Panc1 (cell line): Measurements from ENCODE around the gene ARHGAP20. TPM values are rescaled to one million over a fixed set of nuclear protein-coding genes. Genes with fewer than 3 reads are reported as not detected.

Source experiments
- ATAC-seq: fragments of 200-7000 bp; cut with Tn5 transposase; 2 replicates; pipeline ENCODE4 v1.9.1; 2020; ENCODE audit warnings: mild to moderate bottlenecking, moderate library complexity
- BruUV-seq: library from RNA; stranded (reverse); fragments of 400-500 nt; replicated peaks from 2 replicates; lab custom pipeline; 2021; lab: Mats Ljungman, UMichigan
- CTCF ChIA-PET: fragments of 300-600 bp; sonication (Branson Sonifier 250); formaldehyde crosslinking; loops from one replicate; lab custom pipeline; 2022; ENCODE audit warnings: antibody characterized with exemption; lab: Charles Lee
- POLR2A ChIA-PET: fragments of 300-600 bp; sonication (Branson Sonifier 250); formaldehyde crosslinking; loops from one replicate; lab custom pipeline; 2022; ENCODE audit warnings: antibody characterized with exemption; lab: Charles Lee
- DNase-seq: peaks from one replicate; pipeline ENCODE4 v3.0.0-alpha.2; 2010; ENCODE audit warnings: low read depth, low spot score
- H3K27ac ChIP-seq: 2 replicates; pipeline ENCODE4 v1.5.1; 2011; ENCODE audit warnings: mild to moderate bottlenecking, low read length, inconsistent platforms
- H3K27me3 ChIP-seq: fragments of 200-500 bp; sonication (Bioruptor generic); 2 replicates; pipeline ENCODE4 v1.6.0; 2014; ENCODE audit warnings: low read length, inconsistent platforms; ENCODE audit not compliant: control insufficient read depth, insufficient read depth
- H3K36me3 ChIP-seq: fragments of 200-500 bp; sonication (Bioruptor generic); 2 replicates; pipeline ENCODE4 v1.5.1; 2014; ENCODE audit warnings: inconsistent platforms, mild to moderate bottlenecking, low read length, moderate library complexity; ENCODE audit not compliant: control insufficient read depth, insufficient read depth
- H3K4me1 ChIP-seq: 2 replicates; pipeline ENCODE4 v1.5.1; 2011; ENCODE audit warnings: inconsistent platforms, mild to moderate bottlenecking, low read length, moderate library complexity; ENCODE audit not compliant: control insufficient read depth, insufficient read depth
- H3K4me3 ChIP-seq, 2 experiments: 2 replicates each; pipeline ENCODE4 v1.5.1; 2011 to 2012; ENCODE audit warnings: low read depth in 2 of 2, low read length in 2 of 2, mild to moderate bottlenecking in 2 of 2, inconsistent platforms in 1 of 2, moderate library complexity in 1 of 2
- H3K9me3 ChIP-seq: fragments of 200-500 bp; sonication (Bioruptor generic); 2 replicates; pipeline ENCODE4 v1.5.1; 2014; ENCODE audit warnings: low read depth, mild to moderate bottlenecking, inconsistent platforms, low read length, moderate library complexity; ENCODE audit not compliant: control insufficient read depth, insufficient read depth
- CTCF ChIP-seq: fragments of 450-650 bp; IDR thresholded peaks from 2 replicates; pipeline ENCODE4 v1.5.1; 2017; ENCODE audit warnings: mild to moderate bottlenecking
- POLR2AphosphoS5 ChIP-seq: IDR thresholded peaks from 2 replicates; pipeline ENCODE4 v1.6.1; 2012; ENCODE audit warnings: mild to moderate bottlenecking, low read depth, low read length, moderate library complexity
- REST ChIP-seq, 2 experiments: IDR thresholded peaks; 2 replicates each; pipeline ENCODE4 v1.6.1; 2011 to 2012; ENCODE audit warnings: low read depth in 2 of 2, control low read depth in 1 of 2, low read length in 1 of 2, mild to moderate bottlenecking in 1 of 2, moderate library complexity in 1 of 2; ENCODE audit not compliant: insufficient read depth in 1 of 2
- SIN3A ChIP-seq: IDR thresholded peaks from 2 replicates; pipeline ENCODE4 v1.6.1; 2012; ENCODE audit warnings: low read depth, mild to moderate bottlenecking, low read length, moderate library complexity, borderline replicate concordance; ENCODE audit not compliant: insufficient read depth
- TCF7L2 ChIP-seq: IDR thresholded peaks from 2 replicates; pipeline ENCODE4 v1.6.1; 2011; ENCODE audit warnings: mild to moderate bottlenecking, low read depth, low read length, inconsistent platforms
- in situ Hi-C: cut with HindIII; loops from 2 replicates; pipeline ENCODE4 v1.10.0; 2016; ENCODE audit warnings: low sequenced_read_pairs, low pct_unique_long_range_greater_than_20kb
- intact Hi-C: fragments of 100-400 bp; cut with micrococcal nuclease; formaldehyde crosslinking; loops from one replicate; pipeline ENCODE4 v1.10.0; 2022; ENCODE audit not compliant: unreplicated experiment
- total RNA-seq: library from RNA; stranded (reverse); gene quantifications from one replicate; pipeline ENCODE4 v1.2.1, GENCODE V29; 2021; ENCODE audit not compliant: unreplicated experiment

Gene ARHGAP20
- total RNA-seq, 1 experiment from 2014 or later: 0.05 TPM

DNA sequence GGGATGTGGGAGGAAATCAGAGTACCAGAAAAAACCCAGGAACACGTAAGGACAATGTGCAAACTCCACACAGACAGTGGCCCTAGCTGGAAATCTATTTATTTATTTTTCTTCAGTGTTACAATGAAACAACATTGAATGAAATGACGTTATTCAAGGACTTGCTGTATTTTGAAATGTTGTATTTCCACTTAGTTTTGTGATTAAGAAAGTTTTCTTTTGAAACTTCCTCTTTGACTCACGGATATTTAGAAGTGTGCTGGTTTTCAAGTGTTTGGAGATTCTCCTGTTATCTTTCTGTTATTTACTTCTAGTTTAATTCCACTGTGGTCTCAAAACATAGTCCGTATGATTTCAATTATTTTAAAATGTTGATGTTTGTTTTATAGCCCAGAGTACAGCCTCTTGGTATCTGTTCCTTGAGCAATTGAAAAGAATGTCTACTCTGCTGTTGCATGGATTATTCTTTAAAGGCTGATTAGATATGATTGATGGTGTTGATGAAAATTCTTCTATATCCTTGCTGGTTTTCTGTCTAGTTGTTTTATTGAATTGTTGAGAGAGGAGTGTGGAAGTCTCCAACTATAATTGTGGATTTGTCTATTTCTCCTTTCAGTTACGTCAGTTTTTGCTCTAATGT, 141.0 kb downstream of the ARHGAP20 start:
- Histone ChIP-seq H3K4me3 (no peak overlapping the region), H3K27ac (no peak overlapping the region), H3K9me3 (no peaks in the 10 kb centered on the region), H3K36me3 (no peaks in the 10 kb centered on the region), H3K27me3 (peaks cover 6% of the 10 kb centered on the region; the same call in 1 of the 2 replicates), H3K4me1 (no peaks in the 10 kb centered on the region)
- no TSS peak for BruUV-seq
- in situ Hi-C loops (no loop called here), intact Hi-C loops (no loop called here)
- CTCF ChIA-PET: no interaction called here
- ATAC-seq: no peak
- POLR2A ChIA-PET: no interaction called here
- DNase-seq: no peak
- TF ChIP-seq SIN3A: no peak
- no peak for TF ChIP-seq POLR2AphosphoS5
- TF ChIP-seq CTCF: no peak
- no peak for TF ChIP-seq REST (IDR thresholded peaks at IDR 0.05; ENCODE audit: insufficient read depth in 1 of 2, low read depth in 2 of 2, low read length in 1 of 2)
- TF ChIP-seq TCF7L2: no peak

DNA sequence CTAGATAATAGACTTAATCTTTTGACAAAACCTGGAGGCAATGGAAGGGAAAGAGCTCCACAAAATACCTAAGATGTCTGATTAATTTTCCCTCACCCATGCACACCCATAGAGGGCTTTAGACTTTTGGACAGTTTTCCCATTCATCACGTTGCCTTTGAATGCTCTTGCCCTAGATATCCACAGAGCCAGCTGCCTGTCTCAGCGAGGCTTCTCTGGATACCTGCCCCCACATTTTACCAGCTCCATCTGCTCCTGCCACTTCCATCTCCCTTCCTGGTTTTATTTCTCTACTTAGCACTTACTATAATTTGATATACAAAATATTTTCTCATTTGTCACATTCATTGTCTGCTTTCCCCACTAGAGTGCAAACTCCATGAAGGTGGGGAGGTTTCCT, 145.7 kb downstream of the ARHGAP20 start:
- Histone ChIP-seq H3K27me3 (0 out of 2 replicates have a peak, but pooled peaks cover 2% of the 10 kb centered on the region), H3K4me1 (no peaks in the 10 kb centered on the region), H3K27ac (no peak overlapping the region), H3K4me3 (no peak overlapping the region), H3K36me3 (no peaks in the 10 kb centered on the region), H3K9me3 (no peaks in the 10 kb centered on the region)
- no peak for ATAC-seq
- intact Hi-C loops: no loop called here
- no peak for DNase-seq
- CTCF ChIA-PET: no interaction called here
- BruUV-seq: no TSS peak
- TF ChIP-seq TCF7L2 (no peak), CTCF (no peak), REST (IDR thresholded peaks at IDR 0.05; ENCODE audit: insufficient read depth in 1 of 2, low read depth in 2 of 2, low read length in 1 of 2) (no peak), POLR2AphosphoS5 (no peak), SIN3A (no peak)
- POLR2A ChIA-PET: no interaction called here
- in situ Hi-C loops: no loop called here
